GM23248 (cell line): Measurements from ENCODE around the gene TXNRD1.

Experiments
- EZH2 ChIP-seq: fragments of 200-600 bp; sonication (generic); IDR thresholded peaks from 2 replicates; pipeline ENCODE4 v1.6.1; 2018; ENCODE audit warnings: antibody characterized with exemption, mild to moderate bottlenecking; ENCODE audit not compliant: insufficient read depth, poor library complexity, severe bottlenecking
- EZH2phosphoT487 ChIP-seq: fragments of 200-600 bp; sonication (generic); IDR thresholded peaks from 2 replicates; pipeline ENCODE4 v1.6.1; 2018; ENCODE audit warnings: antibody characterized with exemption, moderate library complexity, mild to moderate bottlenecking, low read depth; ENCODE audit not compliant: insufficient read depth

DNA sequence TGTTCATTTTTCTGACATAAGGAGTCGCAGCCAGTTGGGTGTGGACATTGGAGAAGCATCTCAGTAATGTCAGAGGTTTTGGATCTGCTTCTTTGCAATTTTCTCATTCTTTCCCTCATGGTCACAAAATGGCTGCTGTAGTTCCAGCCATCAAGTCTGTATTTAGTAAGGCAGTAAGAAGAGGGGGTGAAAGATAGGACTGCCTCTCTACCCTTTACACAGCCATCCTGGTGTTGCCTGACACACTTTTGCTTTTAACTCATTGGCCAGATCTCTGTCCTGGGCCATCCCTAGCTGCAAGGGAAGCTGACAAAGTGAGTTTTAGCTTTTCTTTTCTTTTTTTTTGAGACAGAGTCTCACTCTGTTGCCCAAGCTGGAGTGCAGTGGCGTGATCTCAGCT is 154.1 kb downstream of the TXNRD1 start:
- no peak for TF ChIP-seq EZH2
- no peak for TF ChIP-seq EZH2phosphoT487
